Mesenchymal stem cell (in vitro differentiated cells and primary cell): Measurements from ENCODE around the gene CACUL1.

Source experiments
- DNase-seq: peaks from one replicate; pipeline ENCODE4 v3.0.0-alpha.2; 2013
- H2AFZ ChIP-seq: one replicate; pipeline ENCODE4 v1.6.1; 2013; ENCODE audit warnings: low read depth, mild to moderate bottlenecking, control low read depth, inconsistent platforms, low read length, moderate library complexity
- H2AK5ac ChIP-seq: 2 replicates; pipeline ENCODE4 v1.6.1; 2013; ENCODE audit warnings: low read length, moderate library complexity, mild to moderate bottlenecking, inconsistent platforms; ENCODE audit not compliant: severe bottlenecking
- H2BK120ac ChIP-seq: one replicate; pipeline ENCODE4 v1.6.1; 2013; ENCODE audit warnings: low read depth, mild to moderate bottlenecking, inconsistent platforms, low read length, moderate library complexity
- H2BK12ac ChIP-seq, 2 experiments: one replicate each; pipeline ENCODE4 v1.6.1; 2013; ENCODE audit warnings: inconsistent platforms in 2 of 2, low read length in 2 of 2, mild to moderate bottlenecking in 2 of 2, moderate library complexity in 2 of 2, control low read depth in 1 of 2
- H2BK15ac ChIP-seq: one replicate; pipeline ENCODE4 v1.6.1; 2013; ENCODE audit warnings: mild to moderate bottlenecking, low read depth, inconsistent platforms; ENCODE audit not compliant: poor library complexity, severe bottlenecking
- H2BK5ac ChIP-seq: 2 replicates; pipeline ENCODE4 v1.6.1; 2013; ENCODE audit warnings: low read depth, mild to moderate bottlenecking, low read length, control low read depth, inconsistent platforms; ENCODE audit not compliant: poor library complexity, severe bottlenecking
- H3K14ac ChIP-seq, 2 experiments: one replicate each; pipeline ENCODE4 v1.6.1; 2013; ENCODE audit warnings: inconsistent platforms in 2 of 2, low read length in 2 of 2, control low read depth in 1 of 2, mild to moderate bottlenecking in 1 of 2, moderate library complexity in 1 of 2
- H3K18ac ChIP-seq, 2 experiments: one replicate each; pipeline ENCODE4 v1.6.1; 2013; ENCODE audit warnings: inconsistent platforms in 2 of 2, low read length in 2 of 2, control low read depth in 1 of 2, low read depth in 1 of 2, mild to moderate bottlenecking in 1 of 2
- H3K23ac ChIP-seq, 2 experiments: one replicate each; pipeline ENCODE4 v1.6.1; 2013; ENCODE audit warnings: inconsistent platforms in 2 of 2, low read length in 2 of 2, mild to moderate bottlenecking in 2 of 2, moderate library complexity in 2 of 2, control low read depth in 1 of 2
- H3K27ac ChIP-seq: 2 replicates; pipeline ENCODE4 v1.5.1; 2013; ENCODE audit warnings: mild to moderate bottlenecking, moderate library complexity, low read length, control low read depth, inconsistent platforms; ENCODE audit not compliant: poor library complexity, severe bottlenecking
- H3K27me3 ChIP-seq, 2 experiments: 2 replicates each; pipeline versions ENCODE4 v1.6.1 to v1.7.0; 2013; ENCODE audit warnings: low read length in 2 of 2, mild to moderate bottlenecking in 2 of 2, moderate library complexity in 2 of 2, control low read depth in 1 of 2, inconsistent platforms in 1 of 2; ENCODE audit not compliant: control insufficient read depth in 1 of 2, insufficient read depth in 1 of 2
- H3K36me3 ChIP-seq, 2 experiments: 2 replicates each; pipeline versions ENCODE4 v1.6.1 to v1.7.0; 2013; ENCODE audit warnings: low read length in 2 of 2, control low read depth in 1 of 2, inconsistent platforms in 1 of 2, low read depth in 1 of 2, mild to moderate bottlenecking in 1 of 2; ENCODE audit not compliant: insufficient read depth in 2 of 2, control insufficient read depth in 1 of 2
- H3K4ac ChIP-seq, 2 experiments: one replicate each; pipeline ENCODE4 v1.6.1; 2013; ENCODE audit warnings: inconsistent platforms in 2 of 2, low read length in 2 of 2, mild to moderate bottlenecking in 2 of 2, moderate library complexity in 2 of 2, control low read depth in 1 of 2, low read depth in 1 of 2
- H3K4me1 ChIP-seq: 2 replicates; pipeline ENCODE4 v1.6.1; 2013; ENCODE audit warnings: low read depth, low read length, control low read depth; ENCODE audit not compliant: control insufficient read depth, insufficient read depth
- H3K4me2 ChIP-seq: 2 replicates; pipeline ENCODE4 v1.6.1; 2013; ENCODE audit warnings: low read length, mild to moderate bottlenecking, inconsistent platforms; ENCODE audit not compliant: poor library complexity, severe bottlenecking
- H3K4me3 ChIP-seq, 2 experiments: 2 replicates each; pipeline versions ENCODE4 v1.5.1 to v1.7.0; 2013; ENCODE audit warnings: low read length in 2 of 2, mild to moderate bottlenecking in 2 of 2, control low read depth in 1 of 2, low read depth in 1 of 2; ENCODE audit not compliant: insufficient read depth in 1 of 2
- H3K79me1 ChIP-seq: replicated peaks from 2 replicates; pipeline ENCODE4 v1.6.1; 2013; ENCODE audit warnings: mild to moderate bottlenecking, control low read depth, low read length, inconsistent platforms; ENCODE audit not compliant: poor library complexity, severe bottlenecking
- H3K9ac ChIP-seq: 2 replicates; pipeline ENCODE4 v1.7.0; 2013; ENCODE audit warnings: mild to moderate bottlenecking, low read length, moderate library complexity
- H3K9me3 ChIP-seq: 2 replicates; pipeline ENCODE4 v1.7.0; 2013; ENCODE audit warnings: mild to moderate bottlenecking, low read length; ENCODE audit not compliant: control insufficient read depth
- H4K8ac ChIP-seq: one replicate; pipeline ENCODE4 v1.6.1; 2013; ENCODE audit warnings: inconsistent platforms, mild to moderate bottlenecking, low read length, moderate library complexity
- H4K91ac ChIP-seq: one replicate; pipeline ENCODE4 v1.6.1; 2013; ENCODE audit warnings: mild to moderate bottlenecking, low read length, inconsistent platforms
- WGBS: methylation state at CpG from one replicate; pipeline ENCODE4 v1.1.7; 2013; ENCODE audit warnings: mixed read lengths; 5-methylcytosine and 5-hydroxymethylcytosine counted together

Gene CACUL1

DNA sequence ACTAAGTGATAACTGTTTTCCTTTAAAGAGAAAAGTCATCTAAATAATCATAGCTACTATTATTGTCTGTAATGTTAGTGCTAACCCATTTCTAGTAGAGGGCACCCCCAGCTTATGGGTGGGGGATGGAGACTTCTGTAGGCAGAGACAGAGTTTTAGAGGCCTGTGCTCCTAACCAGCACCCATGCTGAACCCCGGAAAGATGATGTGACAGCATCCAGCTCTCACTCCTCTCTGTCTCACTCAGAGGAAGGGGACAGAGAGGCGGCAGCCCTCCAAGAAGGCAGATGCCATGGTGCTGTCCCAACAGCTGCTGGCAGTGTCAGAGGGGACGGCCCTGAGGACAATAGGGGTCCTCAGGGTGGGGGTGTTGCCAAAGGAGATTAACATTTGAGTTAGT, 84.9 kb downstream of the CACUL1 start:
- no peaks in the 10 kb centered on the region for H3K4me1 ChIP-seq
- H4K8ac ChIP-seq, result peak overlapping the region; percentile 23
- H3K4me3 ChIP-seq, result peak overlapping the region in 1 of 2 experiments; percentile 29
- no peak overlapping the region for H2AFZ ChIP-seq
- no peaks in the 10 kb centered on the region for H3K9me3 ChIP-seq
- H2BK15ac ChIP-seq, result no peak overlapping the region
- H3K23ac ChIP-seq, result no peak overlapping the region
- H2AK5ac ChIP-seq, result no peak overlapping the region
- no peak for DNase-seq
- H3K79me1 ChIP-seq, result no peaks in the 10 kb centered on the region
- H2BK120ac ChIP-seq, result no peak overlapping the region
- no peak overlapping the region for H3K4me2 ChIP-seq
- no peak overlapping the region for H2BK12ac ChIP-seq
- no peak overlapping the region for H2BK5ac ChIP-seq
- H3K36me3 ChIP-seq, result peaks cover 15 to 16% of the 10 kb centered on the region in 2 experiments
- no peak overlapping the region for H3K4ac ChIP-seq
- peak overlapping the region; percentile 62 for H3K9ac ChIP-seq
- no peak overlapping the region for H3K27ac ChIP-seq
- no peak overlapping the region for H3K14ac ChIP-seq
- no peak overlapping the region for H4K91ac ChIP-seq
- H3K18ac ChIP-seq, result no peak overlapping the region
- WGBS, result 84% methylated on average over 2 of the region's 3 CpGs
- H3K27me3 ChIP-seq, result peaks cover 0 to 31% of the 10 kb centered on the region in 2 experiments

DNA sequence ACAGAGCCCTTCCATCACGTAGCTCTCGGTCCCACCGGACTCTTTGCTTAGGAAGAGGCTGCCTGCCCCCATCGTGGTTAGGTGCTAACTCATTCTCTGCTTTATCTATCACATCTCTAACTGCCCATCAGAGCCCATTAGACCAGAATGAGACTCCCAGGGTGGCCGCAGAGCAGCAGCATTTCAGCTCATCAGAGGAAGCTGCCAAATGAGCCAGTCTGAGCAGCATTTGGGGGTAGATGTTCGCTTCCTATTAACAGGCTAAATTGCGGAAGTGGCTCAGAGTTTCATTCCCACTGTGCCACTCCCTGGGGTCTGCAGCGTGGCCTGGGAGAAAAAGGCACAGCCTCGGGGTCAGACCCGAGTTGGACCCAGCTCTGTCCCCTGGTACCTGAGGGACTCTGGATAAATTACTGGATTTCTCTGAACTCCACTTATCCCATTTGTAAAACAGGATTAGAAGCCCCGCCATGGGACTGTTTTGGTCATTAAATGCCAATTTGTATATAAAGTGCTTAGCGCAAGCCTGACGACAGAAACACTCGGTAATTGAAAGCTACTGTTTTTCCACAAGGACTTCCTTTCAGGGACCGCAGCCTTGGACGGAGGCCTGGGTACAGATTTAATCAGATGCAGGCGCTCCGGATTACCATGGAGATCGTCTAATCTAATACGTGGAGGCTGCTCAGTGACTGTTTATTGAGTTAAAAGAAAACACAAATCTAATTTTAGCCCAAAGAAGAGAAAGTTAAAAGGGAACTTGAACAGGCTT, 85.6 kb downstream of the CACUL1 start:
- 70% methylated on average over 19 of the region's 20 CpGs for WGBS
- H3K23ac ChIP-seq, result no peak overlapping the region

DNA sequence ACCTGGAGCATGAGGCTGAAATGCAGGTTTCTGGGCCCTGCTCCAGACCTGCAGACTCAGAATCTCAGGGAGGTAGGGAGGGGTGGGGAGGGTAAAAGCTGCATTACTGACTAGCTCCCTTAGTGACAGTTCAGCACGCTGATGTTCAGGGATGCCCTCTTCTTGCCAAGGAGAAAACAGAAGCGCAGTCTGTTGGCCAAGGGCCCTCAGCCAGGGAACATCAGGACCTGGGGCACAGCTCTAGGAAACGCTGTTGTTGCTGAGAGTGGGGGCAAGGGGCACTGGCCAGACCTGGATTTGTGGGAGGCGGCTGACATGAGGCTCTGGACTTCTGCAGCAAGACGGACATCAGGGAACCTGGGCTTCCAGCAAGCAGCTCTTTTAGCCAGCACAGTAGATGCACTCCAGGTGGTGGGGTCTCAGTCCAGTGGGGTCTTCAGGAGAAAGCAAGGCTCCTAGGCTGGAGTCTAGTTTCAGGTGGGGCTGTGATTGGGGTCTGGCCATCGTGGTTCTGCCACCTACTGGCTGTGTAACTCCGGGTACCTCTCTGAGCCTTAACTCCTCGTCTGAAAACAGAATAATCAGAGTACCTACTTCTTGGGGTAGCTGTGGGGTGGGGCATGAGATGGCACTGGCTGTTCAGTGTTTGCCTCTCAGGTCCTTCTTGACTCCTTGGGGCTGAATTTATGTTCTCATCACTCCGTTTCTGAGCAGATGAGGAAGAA, 86.4 kb downstream of the CACUL1 start:
- Histone ChIP-seq H3K9me3 (no peaks in the 10 kb centered on the region), H3K9ac (no peak overlapping the region), H3K27ac (no peak overlapping the region), H3K14ac (no peak overlapping the region), H4K8ac (no peak overlapping the region), H3K23ac (no peak overlapping the region), H3K79me1 (no peaks in the 10 kb centered on the region), H2AK5ac (no peak overlapping the region), H2BK15ac (no peak overlapping the region), H3K36me3 (peaks cover 1 to 7% of the 10 kb centered on the region in 2 experiments), H3K18ac (no peak overlapping the region), H3K4me2 (no peak overlapping the region), H3K27me3 (peaks cover 0 to 40% of the 10 kb centered on the region in 2 experiments), H3K4ac (no peak overlapping the region), H2BK5ac (no peak overlapping the region), H3K4me1 (no peaks in the 10 kb centered on the region), H2AFZ (no peak overlapping the region), H2BK120ac (no peak overlapping the region), H3K4me3 (no peak overlapping the region), H2BK12ac (no peak overlapping the region), H4K91ac (no peak overlapping the region)
- 92% methylated on average over 9 of the region's 9 CpGs for WGBS
- DNase-seq, result no peak

More for the DNA sequence above, 85.6 kb downstream of the CACUL1 start:
- DNase-seq, result peak; percentile 6
- Histone ChIP-seq H3K14ac (no peak overlapping the region), H2AFZ (no peak overlapping the region), H3K4me2 (no peak overlapping the region), H4K91ac (no peak overlapping the region), H3K27ac (no peak overlapping the region), H3K4me3 (peak overlapping the region in 1 of 2 experiments; percentile 29), H3K79me1 (no peaks in the 10 kb centered on the region), H2BK120ac (no peak overlapping the region), H4K8ac (no peak overlapping the region), H3K4me1 (no peaks in the 10 kb centered on the region), H2BK12ac (no peak overlapping the region), H3K4ac (no peak overlapping the region), H3K27me3 (peaks cover 0 to 38% of the 10 kb centered on the region in 2 experiments), H2BK5ac (no peak overlapping the region), H3K9me3 (no peaks in the 10 kb centered on the region), H2BK15ac (no peak overlapping the region), H2AK5ac (no peak overlapping the region), H3K36me3 (peaks cover 9 to 11% of the 10 kb centered on the region in 2 experiments), H3K9ac (peak overlapping the region; percentile 62), H3K18ac (no peak overlapping the region)

DNA sequence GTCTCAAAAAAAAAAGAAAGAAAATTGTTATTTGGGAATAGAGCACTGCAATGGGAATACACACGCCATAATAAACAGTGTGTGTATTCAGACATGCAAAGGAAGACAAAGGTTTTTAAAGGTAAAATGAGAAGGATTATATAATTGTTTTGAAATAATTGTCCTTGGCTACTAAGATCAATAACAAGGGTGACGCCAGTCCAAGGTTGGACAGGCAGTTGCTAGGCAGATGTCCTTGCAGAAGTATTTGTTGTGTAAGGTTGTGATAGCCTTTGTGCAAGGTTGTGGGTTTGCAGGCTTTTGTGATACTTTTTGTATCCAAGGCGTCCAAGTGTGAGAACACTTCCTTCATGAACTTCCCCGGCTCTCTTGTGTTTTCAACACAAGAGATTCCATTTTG, 87.0 kb downstream of the CACUL1 start:
- Histone ChIP-seq H3K79me1 (no peaks in the 10 kb centered on the region), H3K14ac (no peak overlapping the region), H3K4ac (no peak overlapping the region), H2BK15ac (no peak overlapping the region), H3K18ac (no peak overlapping the region), H3K36me3 (peaks cover 0 to 1% of the 10 kb centered on the region in 2 experiments), H4K8ac (no peak overlapping the region), H2BK12ac (no peak overlapping the region), H3K4me1 (no peaks in the 10 kb centered on the region), H3K9ac (no peak overlapping the region), H2BK5ac (no peak overlapping the region), H3K9me3 (no peaks in the 10 kb centered on the region), H3K23ac (peak overlapping the region in 1 of 2 experiments; percentile 37), H4K91ac (no peak overlapping the region), H2AFZ (no peak overlapping the region), H3K4me3 (no peak overlapping the region), H3K4me2 (no peak overlapping the region), H3K27me3 (peaks cover 0 to 40% of the 10 kb centered on the region in 2 experiments), H3K27ac (no peak overlapping the region), H2AK5ac (no peak overlapping the region), H2BK120ac (no peak overlapping the region)
- DNase-seq, result no peak
- WGBS, result 92% methylated on average over 4 of the region's 4 CpGs
